ENCODE results near the gene NDE1.
"Not testable (repeated sequence)": the region's sequence is repeated elsewhere in the genome, so short reads cannot be mapped to it uniquely, and the experiment has no call there.

Gene NDE1

GRCh38 chr16:15701367-15701766 is 51.3 kb downstream of the NDE1 start:
- no peak for DNase-seq (ENCODE audit: low spot score)

GRCh38 chr16:15701975-15702970 is 52.2 kb downstream of the NDE1 start:
- DNase-seq (ENCODE audit: low spot score) = no peak

GRCh38 chr16:15703029-15703736 is 53.1 kb downstream of the NDE1 start:
- DNase-seq (ENCODE audit: low spot score) = no peak

- peak; percentile 78 for DNase-seq (ENCODE audit: low spot score)
These were observed 54.5 kb downstream of the NDE1 start for GRCh38 chr16:15704545-15704987.

- DNase-seq (ENCODE audit: low spot score) = no peak
These were observed 55.1 kb downstream of the NDE1 start for GRCh38 chr16:15705064-15705565.

GRCh38 chr16:15707332-15707731 is 57.3 kb downstream of the NDE1 start:
- no peak for DNase-seq (ENCODE audit: low spot score)

- no peak for DNase-seq (ENCODE audit: low spot score)
These were observed 58.1 kb downstream of the NDE1 start for GRCh38 chr16:15708096-15708495.

GRCh38 chr16:15708997-15709396 is 59.0 kb downstream of the NDE1 start:
- DNase-seq (ENCODE audit: low spot score) = no peak

- DNase-seq (ENCODE audit: low spot score) = no peak
These were observed 64.5 kb downstream of the NDE1 start for GRCh38 chr16:15714393-15715172.

GRCh38 chr16:15715221-15715620 is 65.2 kb downstream of the NDE1 start:
- DNase-seq (ENCODE audit: low spot score) = no peak

- no peak for DNase-seq (ENCODE audit: low spot score)
These were observed 66.8 kb downstream of the NDE1 start for GRCh38 chr16:15716694-15717447.

GRCh38 chr16:15721018-15721417 is 71.0 kb downstream of the NDE1 start:
- DNase-seq (ENCODE audit: low spot score) = no peak

- DNase-seq (ENCODE audit: low spot score) = no peak
These were observed 73.8 kb downstream of the NDE1 start for GRCh38 chr16:15723808-15724207.

GRCh38 chr16:15725641-15726240 is 75.7 kb downstream of the NDE1 start:
- no peak for DNase-seq (ENCODE audit: low spot score)

GRCh38 chr16:15726715-15727114 is 76.7 kb downstream of the NDE1 start:
- DNase-seq (ENCODE audit: low spot score) = no peak

- DNase-seq (ENCODE audit: low spot score) = not testable (repeated sequence)
These were observed 77.7 kb downstream of the NDE1 start for GRCh38 chr16:15727697-15728096.

GRCh38 chr16:15729152-15729551 is 79.1 kb downstream of the NDE1 start:
- DNase-seq (ENCODE audit: low spot score) = no peak

GRCh38 chr16:15732416-15732815 is 82.4 kb downstream of the NDE1 start:
- no peak for DNase-seq (ENCODE audit: low spot score)

GRCh38 chr16:15735610-15736009 is 85.6 kb downstream of the NDE1 start:
- no peak for DNase-seq (ENCODE audit: low spot score)

- no peak for DNase-seq (ENCODE audit: low spot score)
These were observed 86.5 kb downstream of the NDE1 start for GRCh38 chr16:15736529-15736928.

GRCh38 chr16:15737140-15737644 is 87.1 kb downstream of the NDE1 start:
- no peak for DNase-seq (ENCODE audit: low spot score)
